Activated CD4-positive, alpha-beta memory T cell treated with anti-CD3 and anti-CD28 coated beads for 36 hours (primary cell): ENCODE results near the gene LIN37. TPM values are rescaled to one million over a fixed set of nuclear protein-coding genes. Genes with fewer than 3 reads are reported as not detected.

Experiments
- CTCF ChIA-PET: fragments of 350-600 bp; sonication (Branson Sonifier 250); formaldehyde crosslinking; loops from one replicate; lab custom pipeline; 2021; ENCODE audit warnings: antibody characterized with exemption, inconsistent platforms; lab: Charles Lee
- POLR2A ChIA-PET: fragments of 350-600 bp; sonication (Branson Sonifier 250); formaldehyde crosslinking; loops from one replicate; lab custom pipeline; 2021; ENCODE audit warnings: antibody characterized with exemption; lab: Charles Lee
- DNase-seq: peaks from one replicate; pipeline ENCODE4 v3.0.0-alpha.2; 2020
- H3K27ac Mint-ChIP-seq: one replicate; pipeline ENCODE4 v1.8.0; 2021; ENCODE audit warnings: mixed read lengths
- H3K27me3 Mint-ChIP-seq: one replicate; pipeline ENCODE4 v1.8.0; 2021; ENCODE audit warnings: mixed read lengths
- H3K36me3 Mint-ChIP-seq: one replicate; pipeline ENCODE4 v1.8.0; 2021; ENCODE audit warnings: mixed read lengths
- H3K4me1 Mint-ChIP-seq: one replicate; pipeline ENCODE4 v1.8.0; 2021; ENCODE audit warnings: low read depth, mixed read lengths
- H3K4me3 Mint-ChIP-seq: one replicate; pipeline ENCODE4 v1.8.0; 2021; ENCODE audit warnings: mild to moderate bottlenecking, mixed read lengths
- H3K9me3 Mint-ChIP-seq: one replicate; pipeline ENCODE4 v1.8.0; 2021; ENCODE audit warnings: mixed read lengths
- intact Hi-C: fragments of 100-400 bp; cut with micrococcal nuclease; formaldehyde crosslinking; loops from one replicate; pipeline ENCODE4 v1.15.1; 2023
- total RNA-seq, 2 experiments: library from RNA; stranded (reverse); gene quantifications; one replicate each; pipeline ENCODE4 v1.2.3, GENCODE V29; 2021

Gene LIN37
- total RNA-seq, 2 experiments from 2014 or later, result 7.5 TPM

- no peaks in the 10 kb centered on the region for H3K9me3 Mint-ChIP-seq
- DNase-seq, result no peak
- intact Hi-C loops, result no loop called here
- POLR2A ChIA-PET, result no interaction called here
- CTCF ChIA-PET, result interaction anchor here (1.2 kb wide), 1 partner anchor 109 kb away, joined by 6 read pairs; no protein-coding TSS in a partner anchor
- H3K4me1 Mint-ChIP-seq, result peaks cover 6% of the 10 kb centered on the region
- H3K4me3 Mint-ChIP-seq, result no peak overlapping the region
- H3K36me3 Mint-ChIP-seq, result no peaks in the 10 kb centered on the region
- H3K27me3 Mint-ChIP-seq, result peaks cover 16% of the 10 kb centered on the region
- H3K27ac Mint-ChIP-seq, result no peak overlapping the region
Measured at GRCh38 chr19:35801828-35802227, 53.5 kb downstream of the LIN37 start.

Other genes with a start within 250 kb of the LIN37 start
- 1 to 10 TPM; 2.1 to 2.4 TPM for gene DMKN, start 234.9 kb upstream of the LIN37 start, total RNA-seq
- under 1 TPM in 1 of 2 experiments, not detected in 1; 0.10 TPM for gene SBSN, start 220.3 kb upstream of the LIN37 start, total RNA-seq
- not detected for gene GAPDHS, start 215.1 kb upstream of the LIN37 start, total RNA-seq
- gene TMEM147, start 202.9 kb upstream of the LIN37 start, total RNA-seq, result 10 to 100 TPM; 73.5 to 81.9 TPM
- not detected for gene ATP4A, start 184.9 kb upstream of the LIN37 start, total RNA-seq
- gene PMIS2, start 162.4 kb upstream of the LIN37 start, total RNA-seq, result not detected
- gene HAUS5, start 135.8 kb upstream of the LIN37 start, total RNA-seq, result 10 to 100 TPM; 36.6 to 43.1 TPM
- 10 to 100 TPM; 86.4 to 88.0 TPM for gene RBM42, start 119.5 kb upstream of the LIN37 start, total RNA-seq
- gene ETV2, start 106.8 kb upstream of the LIN37 start, total RNA-seq, result under 1 TPM; 0.70 to 0.83 TPM
- 100 to 1,000 TPM; 444 to 453 TPM for gene COX6B1, start 100.3 kb upstream of the LIN37 start, total RNA-seq
- 1 to 10 TPM in 1 of 2 experiments, under 1 TPM in 1; 0.90 to 1.0 TPM for gene UPK1A, start 82.1 kb upstream of the LIN37 start, total RNA-seq
- 100 to 1,000 TPM; 226 to 228 TPM for gene ZBTB32, start 44.0 kb upstream of the LIN37 start, total RNA-seq
- gene KMT2B, start 30.6 kb upstream of the LIN37 start, total RNA-seq, result 10 to 100 TPM; 47.0 to 54.2 TPM
- 10 to 100 TPM; 90.1 to 92.8 TPM for gene IGFLR1, start 6.1 kb upstream of the LIN37 start, total RNA-seq
- gene U2AF1L4, start 3.2 kb upstream of the LIN37 start, total RNA-seq, result 10 to 100 TPM; 34.6 to 37.8 TPM
- 10 to 100 TPM; 46.7 to 47.9 TPM for gene PSENEN, start 2.9 kb upstream of the LIN37 start, total RNA-seq
- under 1 TPM; 0.36 to 0.53 TPM for gene HSPB6, start 8.5 kb downstream of the LIN37 start, total RNA-seq
- 10 to 100 TPM; 38.4 to 40.0 TPM for gene PROSER3, start 9.6 kb downstream of the LIN37 start, total RNA-seq
- gene ARHGAP33, start 27.0 kb downstream of the LIN37 start, total RNA-seq, result 10 to 100 TPM; 35.0 to 39.3 TPM
- not detected for gene PRODH2, start 64.3 kb downstream of the LIN37 start, total RNA-seq
- gene NPHS1, start 103.9 kb downstream of the LIN37 start, total RNA-seq, result not detected
- gene KIRREL2, start 108.3 kb downstream of the LIN37 start, total RNA-seq, result under 1 TPM; 0.78 to 0.92 TPM
- gene APLP1, start 120.0 kb downstream of the LIN37 start, total RNA-seq, result 1 to 10 TPM; 1.2 to 2.6 TPM
- 10 to 100 TPM; 66.7 to 70.9 TPM for gene NFKBID, start 152.0 kb downstream of the LIN37 start, total RNA-seq
- gene HCST, start 154.0 kb downstream of the LIN37 start, total RNA-seq, result 10 to 100 TPM; 50.7 to 52.9 TPM
- gene TYROBP, start 159.7 kb downstream of the LIN37 start, total RNA-seq, result not detected
- gene LRFN3, start 187.8 kb downstream of the LIN37 start, total RNA-seq, result 1 to 10 TPM; 8.7 to 9.1 TPM
- gene SDHAF1, start 246.6 kb downstream of the LIN37 start, total RNA-seq, result 10 to 100 TPM; 15.8 to 18.9 TPM